Measurements from ENCODE around the gene PLPPR4.

PLPPR4 gene

DNA sequence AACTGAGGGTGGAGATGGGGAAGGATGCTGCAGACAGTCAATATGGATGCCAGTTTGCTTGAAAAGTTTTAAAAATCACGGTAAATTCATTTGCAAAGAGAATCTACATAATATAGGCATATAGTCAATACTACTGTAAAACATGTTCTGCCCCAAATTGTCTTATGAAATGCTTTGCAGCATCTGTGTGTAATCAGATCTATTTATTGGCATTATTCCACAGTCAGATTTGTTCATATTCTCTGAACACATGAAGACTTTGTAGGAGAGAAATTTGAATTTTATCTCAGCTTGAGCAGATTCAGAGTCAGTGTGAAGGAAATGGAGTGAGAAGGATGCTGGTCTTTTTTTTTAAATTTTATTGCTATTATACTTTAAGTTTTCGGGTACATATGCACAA lies 88.5 kb downstream of the PLPPR4 start:
- no peak for DNase-seq

DNA sequence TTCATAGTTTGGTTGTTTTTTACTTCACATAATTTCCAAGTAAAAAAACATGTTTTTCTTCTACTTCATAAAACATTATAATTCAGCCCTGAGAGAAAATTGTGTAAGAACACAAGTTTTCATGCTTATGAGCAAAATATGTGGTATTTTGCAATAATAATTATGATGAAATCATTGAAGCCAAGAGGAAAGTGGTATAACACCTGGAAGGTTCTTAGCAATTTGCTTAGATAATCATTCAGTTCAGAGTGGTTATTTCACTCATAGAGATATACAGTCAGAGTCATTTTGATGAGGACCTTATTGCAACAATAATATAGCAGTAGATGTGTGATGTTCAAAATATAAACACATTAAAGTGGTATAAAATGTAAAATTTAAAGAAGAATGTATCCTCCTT lies 94.5 kb downstream of the PLPPR4 start:
- DNase-seq = no peak

All from effector CD8-positive, alpha-beta T cell (primary cell).